NCI-H524 treated with DMSO at 0.1 percent for 48 hours (cell line): ENCODE measurements around the gene THRA.

ENCODE experiments used
- DNase-seq: peaks from one replicate; lab custom pipeline; 2025; lab: John Stamatoyannopoulos, UW

Gene THRA

GRCh38 chr17:40084477-40084876, 21.7 kb downstream of the THRA start:
- DNase-seq, result no peak

GRCh38 chr17:40086150-40087044, 23.6 kb downstream of the THRA start:
- DNase-seq, result no peak

GRCh38 chr17:40087049-40087794, 24.5 kb downstream of the THRA start:
- no peak for DNase-seq

GRCh38 chr17:40087903-40088718, 25.3 kb downstream of the THRA start:
- no peak for DNase-seq

- no peak for DNase-seq
These were observed 26.5 kb downstream of the THRA start for GRCh38 chr17:40089077-40089895.

- no peak for DNase-seq
These were observed 27.7 kb downstream of the THRA start for GRCh38 chr17:40090237-40091119.

GRCh38 chr17:40091691-40092397, 29.1 kb downstream of the THRA start:
- no peak for DNase-seq

GRCh38 chr17:40092581-40092980, 29.8 kb downstream of the THRA start:
- DNase-seq, result no peak

GRCh38 chr17:40093005-40093579, 30.3 kb downstream of the THRA start:
- no peak for DNase-seq

- no peak for DNase-seq
These were observed 30.9 kb downstream of the THRA start for GRCh38 chr17:40093580-40094201.

GRCh38 chr17:40094874-40095273, 32.1 kb downstream of the THRA start:
- no peak for DNase-seq

- no peak for DNase-seq
These were observed 32.7 kb downstream of the THRA start for GRCh38 chr17:40095351-40095943.

GRCh38 chr17:40095944-40096791, 33.4 kb downstream of the THRA start:
- DNase-seq, result no peak

- DNase-seq, result no peak
These were observed 34.3 kb downstream of the THRA start for GRCh38 chr17:40097087-40097486.

- DNase-seq, result no peak
These were observed 35.4 kb downstream of the THRA start for GRCh38 chr17:40097931-40098845.

- no peak for DNase-seq
These were observed 36.3 kb downstream of the THRA start for GRCh38 chr17:40098846-40099618.
